Measurements from ENCODE around the gene NLRC5.
A peak's percentile ranks its signal among the peaks of the same experiment; 100 is the strongest.

NLRC5 gene

DNA sequence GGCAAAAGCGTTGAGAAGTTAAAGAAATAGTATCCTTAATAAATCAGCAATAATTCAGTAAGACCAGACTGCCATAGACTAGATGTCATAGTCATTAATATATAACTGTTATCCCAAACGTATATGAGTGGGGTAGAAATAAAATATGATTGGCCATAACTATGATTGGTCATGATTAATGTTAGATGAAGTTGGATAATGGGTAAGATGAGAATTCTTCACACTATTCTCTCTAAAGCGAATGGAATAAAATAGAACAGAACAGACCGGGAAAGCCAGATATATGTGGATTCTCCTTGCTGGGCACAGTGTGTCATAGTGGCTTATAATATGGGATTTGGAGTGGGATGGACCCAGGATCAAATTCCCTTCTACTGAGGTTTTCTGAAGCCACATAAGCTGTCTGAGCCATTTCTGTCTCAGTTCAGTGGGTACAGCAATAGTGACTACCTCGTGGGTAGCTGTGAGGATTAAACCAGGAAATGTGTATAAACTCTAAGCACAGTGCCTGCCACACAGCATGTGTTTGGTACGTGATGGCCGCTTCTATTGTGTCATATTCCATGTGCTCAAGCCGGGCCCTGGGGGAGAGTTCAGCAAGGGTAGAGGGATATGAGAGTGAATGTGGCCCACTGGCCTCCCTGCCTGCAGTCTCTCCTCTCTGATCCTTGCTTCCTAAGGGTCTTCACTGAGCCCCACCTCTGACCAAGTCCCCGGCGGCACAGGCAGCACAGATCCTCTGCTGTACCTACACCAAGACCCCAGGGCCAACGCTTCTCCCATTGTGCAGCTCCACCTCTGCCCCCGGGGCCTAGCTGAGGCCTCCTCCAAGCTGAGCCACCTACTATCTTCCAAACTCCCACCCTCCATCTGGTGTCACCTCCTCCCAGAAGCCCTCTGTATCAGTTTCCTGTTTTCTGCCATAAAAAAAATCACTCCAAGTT lies 23.9 kb upstream of the NLRC5 start:
- peak; percentile 84 for DNase-seq (ENCODE audit: low read depth)
- H3K4me3 ChIP-seq (ENCODE audit: low read depth, low read length): peak overlapping the region; percentile 4

DNA sequence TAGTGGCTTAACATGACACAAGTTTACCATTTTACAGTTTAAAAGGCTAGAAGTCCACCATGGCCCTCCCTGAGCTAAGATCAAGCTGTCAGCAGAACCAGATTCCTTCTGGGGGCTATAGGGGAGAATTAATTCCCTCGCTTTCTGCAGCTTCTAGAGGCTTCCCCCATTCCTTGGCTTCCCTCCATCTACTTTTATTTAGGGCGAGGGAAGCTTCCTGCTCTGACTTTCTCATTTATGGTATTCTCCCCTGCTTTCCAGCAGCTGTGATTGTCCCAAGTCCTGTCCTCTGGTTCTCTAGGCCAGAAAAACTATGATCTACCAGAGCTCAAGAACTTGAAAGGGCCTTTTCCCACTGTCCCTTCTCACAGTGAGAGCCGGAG lies 23.3 kb upstream of the NLRC5 start:
- TF ChIP-seq CTCF (IDR thresholded peaks at IDR 0.05; ENCODE audit: low read depth, low read length): no peak
- TF ChIP-seq MYC (IDR thresholded peaks at IDR 0.05; ENCODE audit: low read depth, low read length): no peak
- TF ChIP-seq, protein P1, sequence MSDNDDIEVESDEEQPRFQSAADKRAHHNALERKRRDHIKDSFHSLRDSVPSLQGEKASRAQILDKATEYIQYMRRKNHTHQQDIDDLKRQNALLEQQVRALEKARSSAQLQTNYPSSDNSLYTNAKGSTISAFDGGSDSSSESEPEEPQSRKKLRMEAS (IDR thresholded peaks at IDR 0.05; ENCODE audit: low read depth, low read length): no peak
- no peak for TF ChIP-seq POLR2A (IDR thresholded peaks at IDR 0.05; ENCODE audit: extremely low read depth, insufficient read length)
- peak; percentile 39 for DNase-seq (ENCODE audit: low read depth)
- H3K4me3 ChIP-seq (ENCODE audit: low read depth, low read length): no peak overlapping the region

More for the DNA sequence above, 23.9 kb upstream of the NLRC5 start:
- TF ChIP-seq, protein P1 (IDR thresholded peaks at IDR 0.05; ENCODE audit: low read depth, low read length): peak; percentile 94
- no peak for TF ChIP-seq CTCF (IDR thresholded peaks at IDR 0.05; ENCODE audit: low read depth, low read length)
- TF ChIP-seq MYC (IDR thresholded peaks at IDR 0.05; ENCODE audit: low read depth, low read length): peak; percentile 93

DNA sequence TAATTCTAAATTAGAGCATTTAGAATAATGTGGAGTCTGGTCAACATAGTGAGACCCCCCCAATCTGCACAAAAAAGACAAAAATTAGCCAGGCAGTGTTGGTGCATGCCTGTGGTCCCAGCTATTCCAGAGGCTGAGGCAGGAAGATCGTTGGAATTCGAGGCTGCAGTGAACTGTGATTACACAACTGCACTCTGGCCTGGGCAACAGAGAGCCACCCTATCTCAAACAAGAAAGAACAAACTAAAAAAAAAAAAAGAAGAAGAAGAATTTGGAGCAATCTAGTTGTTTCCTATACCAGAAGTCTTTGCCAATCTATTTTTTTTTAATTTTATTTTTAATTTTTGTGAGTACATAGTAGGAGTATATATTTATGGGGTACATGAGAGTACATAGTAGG lies 21.6 kb upstream of the NLRC5 start:
- TF ChIP-seq CTCF (IDR thresholded peaks at IDR 0.05; ENCODE audit: low read depth, low read length): no peak
- no peak for TF ChIP-seq POLR2A (IDR thresholded peaks at IDR 0.05; ENCODE audit: extremely low read depth, insufficient read length)
- no peak for TF ChIP-seq MYC (IDR thresholded peaks at IDR 0.05; ENCODE audit: low read depth, low read length)
- TF ChIP-seq, protein P1 (IDR thresholded peaks at IDR 0.05; ENCODE audit: low read depth, low read length): no peak
- no peak for DNase-seq (ENCODE audit: low read depth)
- H3K4me3 ChIP-seq (ENCODE audit: low read depth, low read length): no peak overlapping the region

- no peak for TF ChIP-seq CTCF (IDR thresholded peaks at IDR 0.05; ENCODE audit: low read depth, low read length)
- DNase-seq (ENCODE audit: low read depth): no peak
- H3K4me3 ChIP-seq (ENCODE audit: low read depth, low read length): no peak overlapping the region
Observed at GRCh38 chr16:56969769-56970168, 19.6 kb upstream of the NLRC5 start.

- H3K4me3 ChIP-seq (ENCODE audit: low read depth, low read length): no peak overlapping the region
- TF ChIP-seq MYC (IDR thresholded peaks at IDR 0.05; ENCODE audit: low read depth, low read length) (no peak), POLR2A (IDR thresholded peaks at IDR 0.05; ENCODE audit: extremely low read depth, insufficient read length) (no peak), CTCF (IDR thresholded peaks at IDR 0.05; ENCODE audit: low read depth, low read length) (no peak)
- TF ChIP-seq, protein P1 (IDR thresholded peaks at IDR 0.05; ENCODE audit: low read depth, low read length): no peak
- DNase-seq (ENCODE audit: low read depth): peak; percentile 51
Observed at GRCh38 chr16:56970934-56971767, 18.2 kb upstream of the NLRC5 start.

Data from NB4 (cell line).